SJCRH30 (cell line): Measurements from ENCODE around the gene AHI1. TPM values are rescaled to one million over a fixed set of nuclear protein-coding genes. Genes with fewer than 3 reads are reported as not detected.

Experiments used
- DNase-seq, 2 experiments: peaks; one replicate each; pipeline ENCODE4 v3.0.0-alpha.2; 2015 to 2020
- H3K27ac ChIP-seq: fragments of 250-450 bp; sonication (Bioruptor Pico); 2 replicates; pipeline ENCODE4 v1.5.1; 2020; ENCODE audit warnings: mild to moderate bottlenecking, moderate library complexity
- H3K27me3 ChIP-seq: fragments of 250-450 bp; sonication (Bioruptor Pico); 2 replicates; pipeline ENCODE4 v1.5.1; 2020; ENCODE audit warnings: mild to moderate bottlenecking, moderate library complexity
- H3K36me3 ChIP-seq: fragments of 250-450 bp; sonication (Bioruptor Pico); 2 replicates; pipeline ENCODE4 v1.5.1; 2020; ENCODE audit warnings: mild to moderate bottlenecking, moderate library complexity
- H3K4me1 ChIP-seq: fragments of 250-450 bp; sonication (Bioruptor Pico); 2 replicates; pipeline ENCODE4 v1.5.1; 2020; ENCODE audit warnings: mild to moderate bottlenecking, moderate library complexity
- H3K4me3 ChIP-seq: fragments of 250-450 bp; sonication (Bioruptor Pico); 2 replicates; pipeline ENCODE4 v1.5.1; 2020; ENCODE audit warnings: mild to moderate bottlenecking, moderate library complexity
- H3K9me3 ChIP-seq: fragments of 250-450 bp; sonication (Bioruptor Pico); replicated peaks from 2 replicates; pipeline ENCODE4 v1.5.1; 2020; ENCODE audit warnings: mild to moderate bottlenecking, moderate library complexity
- total RNA-seq: library from RNA; depleted of rRNA; stranded (reverse); fragments of >200 nt; shearing (Covaris generic); gene quantifications from 2 replicates; pipeline ENCODE4 v1.2.3, GENCODE V29; 2014; rRNA removed

The AHI1 gene
- 15.7 and 17.8 TPM in 2 replicates for total RNA-seq

DNA sequence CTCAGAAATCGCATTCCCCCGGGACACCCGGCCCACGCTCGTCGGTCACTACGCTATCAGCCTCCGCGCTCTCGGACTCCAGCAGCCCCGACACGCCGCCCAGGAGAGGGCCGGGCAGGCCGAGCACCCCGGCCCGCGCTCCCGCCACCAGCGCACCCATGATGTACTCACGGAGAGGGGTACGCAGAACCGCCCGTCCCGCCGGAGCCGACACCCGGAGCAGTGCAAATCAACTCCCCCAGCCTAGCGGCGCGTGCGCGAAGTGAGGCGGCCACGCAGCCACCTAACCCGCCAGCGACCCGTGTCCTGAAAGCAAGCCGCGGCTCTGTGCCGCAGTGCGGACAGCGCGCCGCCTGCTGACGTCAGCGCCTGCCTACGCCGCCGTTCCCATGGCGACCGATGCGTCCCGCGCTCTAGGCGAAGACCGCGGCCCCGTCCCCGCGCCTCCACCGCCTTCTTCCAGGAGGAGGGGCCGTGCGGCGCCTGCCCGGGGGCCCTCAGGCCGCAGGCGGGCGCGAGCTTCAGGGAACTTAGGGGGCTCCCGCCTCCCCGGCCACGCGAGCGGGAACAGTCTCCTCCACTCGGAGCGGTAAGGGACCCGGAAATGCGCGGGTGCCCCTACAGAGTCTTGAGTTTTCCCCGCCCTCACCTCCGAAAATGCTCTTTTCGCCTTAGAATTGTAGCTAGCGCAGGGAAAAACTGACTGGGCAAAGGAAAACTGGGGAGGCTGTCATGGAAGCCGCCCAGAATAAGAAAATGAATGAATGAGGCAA is at the start of gene AHI1:
AHI1 (minus strand) TSS at position 329 of the 773 bp plus-strand sequence. CDS start 5,503 bp downstream, outside the sequence.
- Histone ChIP-seq H3K36me3 (peaks cover under 1% of the 10 kb centered on the region), H3K4me3 (peak within 1 kb of the TSS; percentile 73), H3K27me3 (no peaks in the 10 kb centered on the region), H3K27ac (peak within 1 kb of the TSS; percentile 97), H3K4me1 (peaks cover 6% of the 10 kb centered on the region), H3K9me3 (no peaks in the 10 kb centered on the region)
- DNase-seq, result peak; percentile 93 to 95

DNA sequence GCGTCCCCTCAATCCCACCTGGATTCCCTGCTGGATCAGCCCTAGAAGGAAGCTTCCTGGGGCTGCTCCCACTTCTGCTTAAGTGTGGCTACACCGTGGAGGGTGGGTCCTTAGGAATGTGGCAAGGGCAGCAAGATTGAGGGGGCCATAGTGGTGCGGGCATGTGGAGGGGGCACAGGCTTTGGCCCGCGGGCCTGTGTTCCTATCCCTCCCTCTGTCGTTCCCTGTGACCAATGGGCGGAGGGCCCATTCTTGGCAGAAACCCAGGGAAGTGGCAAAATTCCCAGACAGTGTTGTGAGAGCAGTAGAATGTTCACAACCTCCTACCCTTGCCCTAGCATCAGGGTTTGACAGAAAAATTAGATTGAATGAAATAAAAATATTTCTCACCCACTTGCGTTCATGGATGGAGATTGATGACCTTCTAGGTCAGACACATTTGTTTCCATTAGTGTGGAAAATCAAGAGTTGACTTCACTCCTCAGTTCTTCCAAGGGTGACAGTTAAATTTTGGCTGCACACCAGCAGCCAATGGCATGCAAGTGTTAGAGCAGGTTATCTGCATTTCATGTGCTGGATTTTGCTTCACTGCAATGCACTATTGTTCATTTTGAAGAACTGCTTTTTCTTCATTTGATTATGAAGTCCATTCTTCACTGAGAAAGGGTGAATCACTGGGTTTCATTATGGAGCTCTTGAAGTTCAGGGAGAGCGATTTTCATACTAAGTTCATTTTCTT is 49.3 kb upstream of the AHI1 start:
- no peaks in the 10 kb centered on the region for H3K4me1 ChIP-seq
- peaks cover 4% of the 10 kb centered on the region; the same call in 1 of the 2 replicates for H3K9me3 ChIP-seq
- no peaks in the 10 kb centered on the region for H3K36me3 ChIP-seq
- no peak overlapping the region for H3K4me3 ChIP-seq
- no peak for DNase-seq
- 0 out of 2 replicates have a peak, but pooled peaks cover 3% of the 10 kb centered on the region for H3K27me3 ChIP-seq
- H3K27ac ChIP-seq, result no peak overlapping the region

- Histone ChIP-seq H3K4me1 (no peaks in the 10 kb centered on the region), H3K27ac (no peak overlapping the region), H3K36me3 (no peaks in the 10 kb centered on the region), H3K9me3 (peaks cover 4% of the 10 kb centered on the region; the same call in 1 of the 2 replicates), H3K27me3 (0 out of 2 replicates have a peak, but pooled peaks cover 3% of the 10 kb centered on the region), H3K4me3 (no peak overlapping the region)
- DNase-seq, result no peak
These were observed 48.7 kb upstream of the AHI1 start for GRCh38 chr6:135546206-135546605.

- peak in 1 of 2 experiments; percentile 13 for DNase-seq
- Histone ChIP-seq H3K4me3 (no peak overlapping the region), H3K4me1 (no peaks in the 10 kb centered on the region), H3K36me3 (no peaks in the 10 kb centered on the region), H3K27ac (no peak overlapping the region), H3K27me3 (no peaks in the 10 kb centered on the region), H3K9me3 (peaks cover 4% of the 10 kb centered on the region; the same call in 1 of the 2 replicates)
These were observed 42.8 kb upstream of the AHI1 start for GRCh38 chr6:135540207-135540840.

GRCh38 chr6:135537741-135538301 is 40.3 kb upstream of the AHI1 start:
- no peaks in the 10 kb centered on the region for H3K27me3 ChIP-seq
- no peaks in the 10 kb centered on the region for H3K36me3 ChIP-seq
- no peak overlapping the region for H3K4me3 ChIP-seq
- H3K27ac ChIP-seq, result no peak overlapping the region
- H3K4me1 ChIP-seq, result no peaks in the 10 kb centered on the region
- DNase-seq, result no peak
- no peaks in the 10 kb centered on the region for H3K9me3 ChIP-seq

GRCh38 chr6:135535989-135536414 is 38.5 kb upstream of the AHI1 start:
- DNase-seq, result peak in 1 of 2 experiments; percentile 68
- H3K36me3 ChIP-seq, result no peaks in the 10 kb centered on the region
- no peaks in the 10 kb centered on the region for H3K4me1 ChIP-seq
- H3K27ac ChIP-seq, result no peak overlapping the region
- H3K9me3 ChIP-seq, result no peaks in the 10 kb centered on the region
- no peaks in the 10 kb centered on the region for H3K27me3 ChIP-seq
- no peak overlapping the region for H3K4me3 ChIP-seq

- H3K4me1 ChIP-seq, result no peaks in the 10 kb centered on the region
- no peak overlapping the region for H3K4me3 ChIP-seq
- no peaks in the 10 kb centered on the region for H3K9me3 ChIP-seq
- H3K36me3 ChIP-seq, result no peaks in the 10 kb centered on the region
- no peak for DNase-seq
- H3K27me3 ChIP-seq, result no peaks in the 10 kb centered on the region
- no peak overlapping the region for H3K27ac ChIP-seq
These were observed 37.3 kb upstream of the AHI1 start for GRCh38 chr6:135534773-135535380.

DNA sequence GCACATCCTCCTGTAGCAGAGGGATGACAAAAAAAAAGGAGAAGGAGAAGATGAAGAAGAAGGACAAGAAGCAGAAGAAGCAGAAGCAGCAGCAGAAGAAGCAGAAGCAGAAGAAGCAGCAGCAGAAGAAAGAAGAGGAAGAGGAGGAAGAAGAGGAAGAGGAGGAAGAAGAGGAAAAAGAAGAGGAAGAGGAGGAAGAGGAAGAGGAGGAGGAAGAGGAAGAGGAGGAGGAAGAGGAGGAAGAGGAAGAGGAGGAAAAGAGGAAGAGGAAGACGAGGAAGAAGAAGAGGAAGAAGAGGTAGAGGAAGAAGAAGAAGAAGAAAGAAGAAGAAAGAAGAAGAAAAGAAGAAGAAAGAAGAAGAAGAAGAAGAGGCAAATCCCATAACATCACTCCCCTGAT is 35.0 kb upstream of the AHI1 start:
- H3K27me3 ChIP-seq, result no peaks in the 10 kb centered on the region
- H3K4me1 ChIP-seq, result no peaks in the 10 kb centered on the region
- H3K9me3 ChIP-seq, result no peaks in the 10 kb centered on the region
- DNase-seq, result no peak
- no peaks in the 10 kb centered on the region for H3K36me3 ChIP-seq
- H3K27ac ChIP-seq, result no peak overlapping the region
- no peak overlapping the region for H3K4me3 ChIP-seq

- Histone ChIP-seq H3K27me3 (no peaks in the 10 kb centered on the region), H3K27ac (no peak overlapping the region), H3K4me1 (no peaks in the 10 kb centered on the region), H3K9me3 (no peaks in the 10 kb centered on the region), H3K36me3 (no peaks in the 10 kb centered on the region), H3K4me3 (no peak overlapping the region)
- DNase-seq, result no peak
These were observed 34.5 kb upstream of the AHI1 start for GRCh38 chr6:135531954-135532490.

DNA sequence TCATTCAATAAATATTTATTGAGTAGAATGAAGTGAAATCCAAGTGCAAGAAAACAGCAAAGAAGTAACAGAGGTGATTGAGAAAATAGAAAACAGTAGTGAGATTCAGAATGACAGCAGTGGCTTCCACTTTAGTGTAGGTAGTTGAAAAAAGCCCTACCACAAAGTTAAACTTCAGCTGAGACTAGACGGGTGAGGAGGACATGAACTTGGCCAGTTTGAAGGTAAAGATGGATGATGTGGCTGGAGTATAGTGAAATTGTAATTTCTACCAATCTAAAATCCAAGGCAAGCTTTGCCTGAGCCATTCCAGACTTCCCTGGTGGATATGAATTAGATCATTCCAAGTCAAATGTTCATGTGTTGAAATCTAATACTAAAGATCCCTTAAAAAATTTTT is 32.6 kb upstream of the AHI1 start:
- no peak overlapping the region for H3K4me3 ChIP-seq
- H3K27me3 ChIP-seq, result no peaks in the 10 kb centered on the region
- no peak for DNase-seq
- H3K27ac ChIP-seq, result no peak overlapping the region
- H3K9me3 ChIP-seq, result no peaks in the 10 kb centered on the region
- H3K36me3 ChIP-seq, result no peaks in the 10 kb centered on the region
- H3K4me1 ChIP-seq, result no peaks in the 10 kb centered on the region

DNA sequence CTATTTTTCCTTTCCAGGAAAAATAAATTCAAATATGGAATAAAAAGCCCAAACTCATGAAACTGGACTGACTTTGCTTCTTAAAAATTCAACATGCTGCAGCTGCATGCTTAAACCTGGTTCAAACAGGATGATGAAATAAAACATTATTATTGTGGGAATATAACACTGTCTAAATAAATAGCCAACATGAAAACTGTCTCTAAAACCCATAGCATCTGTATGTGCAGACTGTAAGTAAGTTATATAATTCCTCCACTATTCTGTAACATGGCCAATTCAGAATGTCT is 30.4 kb upstream of the AHI1 start:
- no peaks in the 10 kb centered on the region for H3K9me3 ChIP-seq
- H3K27ac ChIP-seq, result no peak overlapping the region
- H3K4me1 ChIP-seq, result no peaks in the 10 kb centered on the region
- no peak for DNase-seq
- H3K4me3 ChIP-seq, result no peak overlapping the region
- H3K27me3 ChIP-seq, result no peaks in the 10 kb centered on the region
- no peaks in the 10 kb centered on the region for H3K36me3 ChIP-seq

DNA sequence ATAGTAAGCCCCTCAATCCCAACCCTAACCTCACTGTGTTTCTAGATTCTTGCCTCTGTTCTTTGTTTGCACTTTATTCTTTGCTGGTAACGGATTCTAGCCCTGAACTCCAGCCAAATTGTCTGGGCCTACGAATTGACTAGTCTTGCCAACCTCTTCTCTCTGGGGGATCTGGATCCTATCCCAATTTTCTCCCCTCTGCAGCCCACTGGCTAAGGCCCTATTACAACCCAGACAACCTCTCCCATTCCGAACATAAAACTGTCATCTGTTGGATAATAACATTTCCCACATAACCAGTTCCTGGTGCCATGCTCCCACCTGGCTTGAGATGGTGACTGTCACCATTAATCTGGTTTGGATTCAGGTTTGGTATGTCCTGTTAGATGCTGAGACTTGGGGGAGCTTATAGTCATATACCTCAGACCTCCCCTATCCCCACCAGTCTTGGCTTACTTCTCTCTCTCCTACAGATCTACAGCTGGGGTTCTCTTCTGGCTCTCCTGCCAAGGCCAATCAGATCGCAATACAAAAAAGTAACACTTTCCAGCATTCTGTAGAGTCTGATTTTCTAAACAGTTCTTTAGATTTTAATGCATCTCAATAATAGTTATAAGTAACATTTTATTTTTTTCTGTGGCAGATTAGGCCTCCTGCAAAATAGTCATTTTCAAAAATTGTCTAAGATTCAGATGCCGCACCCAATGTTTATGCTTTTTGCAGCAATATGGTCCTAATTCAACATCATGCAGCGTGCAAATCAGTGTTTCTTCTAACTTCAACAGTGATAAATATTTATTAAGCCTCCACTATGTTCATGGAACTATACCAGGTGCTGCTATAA is 29.8 kb upstream of the AHI1 start:
- H3K27ac ChIP-seq, result no peak overlapping the region
- no peaks in the 10 kb centered on the region for H3K4me1 ChIP-seq
- H3K4me3 ChIP-seq, result no peak overlapping the region
- no peaks in the 10 kb centered on the region for H3K36me3 ChIP-seq
- H3K27me3 ChIP-seq, result no peaks in the 10 kb centered on the region
- DNase-seq, result no peak
- H3K9me3 ChIP-seq, result no peaks in the 10 kb centered on the region

- Histone ChIP-seq H3K4me1 (peaks cover 6% of the 10 kb centered on the region), H3K27me3 (no peaks in the 10 kb centered on the region), H3K9me3 (no peaks in the 10 kb centered on the region), H3K4me3 (no peak overlapping the region), H3K36me3 (no peaks in the 10 kb centered on the region), H3K27ac (no peak overlapping the region)
- DNase-seq, result no peak
These were observed 28.1 kb upstream of the AHI1 start for GRCh38 chr6:135525594-135525993.
